ENCODE measurements around the gene AKAP1. TPM values are rescaled to one million over a fixed set of nuclear protein-coding genes. Genes with fewer than 3 reads are reported as not detected.

Gene AKAP1
- total RNA-seq, 2 experiments from 2014 or later: 41.8 to 49.0 TPM

DNA sequence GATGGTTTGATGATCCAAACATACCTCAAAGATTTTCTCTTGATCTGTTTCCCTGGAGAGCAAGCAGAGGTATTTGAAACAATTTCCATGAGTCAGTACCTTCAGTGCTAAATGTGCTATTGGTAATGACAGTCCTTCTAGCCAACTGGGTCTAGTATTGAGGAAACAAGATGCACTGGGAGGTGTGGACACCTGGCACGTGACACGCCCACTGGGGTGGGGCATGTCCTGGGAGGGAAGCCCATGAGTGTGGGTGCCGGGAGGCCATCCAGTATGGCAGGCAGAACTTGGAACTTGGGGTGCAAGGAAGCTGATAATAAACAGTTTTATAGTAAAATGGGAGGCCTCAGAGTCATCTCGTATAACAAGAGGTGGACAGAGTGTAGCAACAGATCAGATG, 17.9 kb upstream of the AKAP1 start:
- POLR2A ChIA-PET: no interaction called here
- Histone ChIP-seq H4K20me1 (ENCODE audit: insufficient read depth, low read length) (no peaks in the 10 kb centered on the region), H3K36me3 (ENCODE audit: insufficient read depth, low read length) (no peaks in the 10 kb centered on the region), H3K27ac (ENCODE audit: low read depth, low read length, poor library complexity, severe bottlenecking) (no peak overlapping the region), H3K4me3 (ENCODE audit: low read depth, low read length, poor library complexity, severe bottlenecking) (no peak overlapping the region), H3K9me2 (ENCODE audit: insufficient read depth, low read length) (no peaks in the 10 kb centered on the region), H3K4me2 (ENCODE audit: low read length) (no peak overlapping the region), H3K79me2 (ENCODE audit: insufficient read depth, low read depth, low read length) (no peaks in the 10 kb centered on the region), H3K4me1 (ENCODE audit: insufficient read depth, low read length, poor library complexity, severe bottlenecking) (no peaks in the 10 kb centered on the region), H3K9me3 (ENCODE audit: low read length) (no peaks in the 10 kb centered on the region), H2AFZ (ENCODE audit: low read length) (no peak overlapping the region)
- CTCF ChIA-PET (ENCODE audit: unreplicated experiment): no interaction called here
- BruUV-seq (replicated peaks): no TSS peak
- no peak for TF ChIP-seq EZH2phosphoT487 (IDR thresholded peaks at IDR 0.05; ENCODE audit: borderline replicate concordance, low read depth, low read length)
- TF ChIP-seq, protein P1, sequence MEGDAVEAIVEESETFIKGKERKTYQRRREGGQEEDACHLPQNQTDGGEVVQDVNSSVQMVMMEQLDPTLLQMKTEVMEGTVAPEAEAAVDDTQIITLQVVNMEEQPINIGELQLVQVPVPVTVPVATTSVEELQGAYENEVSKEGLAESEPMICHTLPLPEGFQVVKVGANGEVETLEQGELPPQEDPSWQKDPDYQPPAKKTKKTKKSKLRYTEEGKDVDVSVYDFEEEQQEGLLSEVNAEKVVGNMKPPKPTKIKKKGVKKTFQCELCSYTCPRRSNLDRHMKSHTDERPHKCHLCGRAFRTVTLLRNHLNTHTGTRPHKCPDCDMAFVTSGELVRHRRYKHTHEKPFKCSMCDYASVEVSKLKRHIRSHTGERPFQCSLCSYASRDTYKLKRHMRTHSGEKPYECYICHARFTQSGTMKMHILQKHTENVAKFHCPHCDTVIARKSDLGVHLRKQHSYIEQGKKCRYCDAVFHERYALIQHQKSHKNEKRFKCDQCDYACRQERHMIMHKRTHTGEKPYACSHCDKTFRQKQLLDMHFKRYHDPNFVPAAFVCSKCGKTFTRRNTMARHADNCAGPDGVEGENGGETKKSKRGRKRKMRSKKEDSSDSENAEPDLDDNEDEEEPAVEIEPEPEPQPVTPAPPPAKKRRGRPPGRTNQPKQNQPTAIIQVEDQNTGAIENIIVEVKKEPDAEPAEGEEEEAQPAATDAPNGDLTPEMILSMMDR (conservative IDR thresholded peaks at IDR 0.05; ENCODE audit: low read length): no peak
- no peak for DNase-seq (ENCODE audit: low spot score)
- intact Hi-C loops (cut with micrococcal nuclease; ENCODE audit: unreplicated experiment): no loop called here

DNA sequence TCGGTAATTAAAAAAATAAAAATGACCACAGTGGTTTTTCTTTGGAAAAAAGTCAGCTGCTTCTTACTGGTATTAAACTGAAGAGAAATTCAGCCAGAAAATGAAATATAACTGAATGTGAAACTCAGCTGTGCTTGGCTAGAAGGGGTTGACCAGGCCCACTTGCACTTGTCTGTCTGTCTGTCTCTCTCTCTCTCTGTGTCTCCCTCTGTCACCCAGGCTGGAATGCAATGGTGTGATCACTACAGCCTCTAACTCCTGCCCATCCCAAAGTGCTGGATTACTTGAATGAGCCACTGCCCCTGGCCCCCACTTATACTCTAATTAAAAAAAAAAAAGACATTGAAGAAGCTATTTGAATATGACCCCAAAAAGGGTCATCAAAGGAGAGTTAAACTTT, 17.3 kb upstream of the AKAP1 start:
- H3K9me2 ChIP-seq (ENCODE audit: insufficient read depth, low read length): no peaks in the 10 kb centered on the region
- no peak overlapping the region for H2AFZ ChIP-seq (ENCODE audit: low read length)
- CTCF ChIA-PET (ENCODE audit: unreplicated experiment): no interaction called here
- H3K27ac ChIP-seq (ENCODE audit: low read depth, low read length, poor library complexity, severe bottlenecking): no peak overlapping the region
- H3K4me2 ChIP-seq (ENCODE audit: low read length): no peak overlapping the region
- H3K36me3 ChIP-seq (ENCODE audit: insufficient read depth, low read length): no peaks in the 10 kb centered on the region
- H3K4me1 ChIP-seq (ENCODE audit: insufficient read depth, low read length, poor library complexity, severe bottlenecking): no peaks in the 10 kb centered on the region
- TF ChIP-seq, protein P1 (conservative IDR thresholded peaks at IDR 0.05; ENCODE audit: low read length): no peak
- TF ChIP-seq EZH2phosphoT487 (IDR thresholded peaks at IDR 0.05; ENCODE audit: borderline replicate concordance, low read depth, low read length): no peak
- intact Hi-C loops (cut with micrococcal nuclease; ENCODE audit: unreplicated experiment): no loop called here
- BruUV-seq (replicated peaks): no TSS peak
- POLR2A ChIA-PET: interaction anchor here (0.6 to 0.8 kb wide), 2 partner anchors 13 to 15 kb away, joined by 3 read pairs; no protein-coding TSS in a partner anchor
- H4K20me1 ChIP-seq (ENCODE audit: insufficient read depth, low read length): no peaks in the 10 kb centered on the region
- no peaks in the 10 kb centered on the region for H3K9me3 ChIP-seq (ENCODE audit: low read length)
- DNase-seq (ENCODE audit: low spot score): no peak
- no peaks in the 10 kb centered on the region for H3K79me2 ChIP-seq (ENCODE audit: insufficient read depth, low read depth, low read length)
- H3K4me3 ChIP-seq (ENCODE audit: low read depth, low read length, poor library complexity, severe bottlenecking): no peak overlapping the region

DNA sequence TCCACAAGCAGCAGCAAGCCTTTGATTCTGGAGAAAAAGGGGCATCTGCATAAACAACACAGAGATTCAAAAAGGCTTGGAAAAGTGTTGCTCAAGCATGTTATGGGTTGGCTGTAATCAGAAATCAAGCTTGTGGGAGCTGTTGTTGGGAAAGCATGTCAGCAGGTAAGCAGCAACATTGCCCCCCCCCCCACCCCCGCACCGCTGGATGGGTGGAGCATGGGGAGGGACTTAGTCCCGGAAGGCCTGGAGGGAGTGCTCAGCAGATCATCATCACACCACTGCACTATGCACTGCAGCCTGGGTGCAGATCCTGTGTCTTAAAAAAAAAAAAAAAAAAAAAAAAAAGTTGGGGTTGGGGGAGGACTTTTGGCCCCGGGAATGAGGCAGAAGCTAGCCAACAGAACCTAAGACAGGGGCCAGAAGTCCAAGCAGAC, 16.8 kb upstream of the AKAP1 start:
- Histone ChIP-seq H3K4me3 (ENCODE audit: low read depth, low read length, poor library complexity, severe bottlenecking) (no peak overlapping the region), H3K9me2 (ENCODE audit: insufficient read depth, low read length) (no peaks in the 10 kb centered on the region), H4K20me1 (ENCODE audit: insufficient read depth, low read length) (no peaks in the 10 kb centered on the region), H3K79me2 (ENCODE audit: insufficient read depth, low read depth, low read length) (no peaks in the 10 kb centered on the region), H3K4me1 (ENCODE audit: insufficient read depth, low read length, poor library complexity, severe bottlenecking) (no peaks in the 10 kb centered on the region), H3K4me2 (ENCODE audit: low read length) (no peak overlapping the region), H3K27ac (ENCODE audit: low read depth, low read length, poor library complexity, severe bottlenecking) (no peak overlapping the region), H3K36me3 (ENCODE audit: insufficient read depth, low read length) (no peaks in the 10 kb centered on the region), H2AFZ (ENCODE audit: low read length) (peak overlapping the region; percentile 48; the same call in 1 of the 2 replicates), H3K9me3 (ENCODE audit: low read length) (no peaks in the 10 kb centered on the region)
- peak; percentile 26 for DNase-seq (ENCODE audit: low spot score)
- BruUV-seq (replicated peaks): no TSS peak
- intact Hi-C loops (cut with micrococcal nuclease; ENCODE audit: unreplicated experiment): no loop called here
- POLR2A ChIA-PET: interaction anchor here (0.6 to 0.8 kb wide), 3 partner anchors 12 to 64 kb away, joined by 3 read pairs; no protein-coding TSS in a partner anchor
- CTCF ChIA-PET (ENCODE audit: unreplicated experiment): no interaction called here
- no peak for TF ChIP-seq EZH2phosphoT487 (IDR thresholded peaks at IDR 0.05; ENCODE audit: borderline replicate concordance, low read depth, low read length)
- TF ChIP-seq, protein P1 (conservative IDR thresholded peaks at IDR 0.05; ENCODE audit: low read length): no peak
